DND-41 (cell line): ENCODE measurements around the gene MXD3.

Experiments
- ATAC-seq: fragments of 200-7000 bp; cut with Tn5 transposase; 3 replicates; pipeline ENCODE4 v1.9.1; 2021; ENCODE audit warnings: low read depth; ENCODE audit not compliant: insufficient read depth
- DNase-seq: peaks from one replicate; pipeline ENCODE4 v3.0.0-alpha.2; 2020
- H2AFZ ChIP-seq: 2 replicates; pipeline ENCODE4 v1.6.0; 2012; ENCODE audit warnings: low read depth, low read length
- H3K27ac ChIP-seq: 2 replicates; pipeline ENCODE4 v1.5.1; 2012; ENCODE audit warnings: low read length, inconsistent platforms
- H3K27me3 ChIP-seq: fragments of 200-600 bp; sonication (generic); 2 replicates; pipeline ENCODE4 v1.6.0; 2012; ENCODE audit warnings: low read length, mild to moderate bottlenecking, inconsistent platforms; ENCODE audit not compliant: insufficient read depth, poor library complexity
- H3K36me3 ChIP-seq: 2 replicates; pipeline ENCODE4 v1.5.1; 2012; ENCODE audit warnings: low read length, inconsistent platforms; ENCODE audit not compliant: insufficient read depth
- H3K4me1 ChIP-seq: 2 replicates; pipeline ENCODE4 v1.5.1; 2012; ENCODE audit warnings: mild to moderate bottlenecking, low read length; ENCODE audit not compliant: insufficient read depth
- H3K4me2 ChIP-seq: 2 replicates; pipeline ENCODE4 v1.6.0; 2012; ENCODE audit warnings: mild to moderate bottlenecking, moderate library complexity, low read length, inconsistent platforms; ENCODE audit not compliant: insufficient read depth
- H3K4me3 ChIP-seq, 2 experiments: fragments of 200-600 bp in 1 of 2; shearing (Covaris generic) in 1 of 2; 2 replicates each; pipeline ENCODE4 v1.5.1; 2012 to 2016; ENCODE audit warnings: inconsistent platforms in 2 of 2, low read length in 2 of 2, mild to moderate bottlenecking in 2 of 2, low read depth in 1 of 2, moderate library complexity in 1 of 2
- H3K79me2 ChIP-seq: 2 replicates; pipeline ENCODE4 v1.6.0; 2012; ENCODE audit warnings: low read length, inconsistent platforms; ENCODE audit not compliant: insufficient read depth
- H3K9ac ChIP-seq: 2 replicates; pipeline ENCODE4 v1.6.0; 2012; ENCODE audit warnings: low read depth, mild to moderate bottlenecking, inconsistent platforms, low read length, moderate library complexity
- H3K9me3 ChIP-seq: 2 replicates; pipeline ENCODE4 v1.5.1; 2012; ENCODE audit warnings: low read length, moderate library complexity, mild to moderate bottlenecking, inconsistent platforms; ENCODE audit not compliant: insufficient read depth, severe bottlenecking
- H4K20me1 ChIP-seq: 2 replicates; pipeline ENCODE4 v1.6.0; 2012; ENCODE audit warnings: low read length; ENCODE audit not compliant: insufficient read depth
- CTCF ChIP-seq: IDR thresholded peaks from 2 replicates; pipeline ENCODE4 v1.5.1; 2012; ENCODE audit warnings: borderline replicate concordance, low read length, moderate library complexity, mild to moderate bottlenecking; ENCODE audit not compliant: poor library complexity, severe bottlenecking; ENCODE audit errors: extremely low read depth
- EZH2 ChIP-seq: IDR thresholded peaks from 3 replicates; pipeline ENCODE4 v1.6.1; 2012; ENCODE audit warnings: borderline replicate concordance, low read depth, mild to moderate bottlenecking, moderate library complexity, low read length, inconsistent platforms; ENCODE audit not compliant: severe bottlenecking

The MXD3 gene

GRCh38 chr5:177300236-177300880 is 11.3 kb downstream of the MXD3 start:
- Histone ChIP-seq H3K36me3 (peaks cover 51% of the 10 kb centered on the region), H3K9me3 (no peaks in the 10 kb centered on the region), H3K27me3 (no peaks in the 10 kb centered on the region), H3K9ac (peak overlapping the region; percentile 37), H3K79me2 (peaks cover 36% of the 10 kb centered on the region), H3K27ac (peak overlapping the region; percentile 82), H3K4me2 (peak overlapping the region; percentile 55), H2AFZ (peak overlapping the region; percentile 43; the same call in 1 of the 2 replicates), H3K4me3 (peak overlapping the region in 1 of 2 experiments; percentile 16; a peak in 1 of 4 replicates), H4K20me1 (peaks cover 30% of the 10 kb centered on the region; the same call in 1 of the 2 replicates), H3K4me1 (peaks cover 64% of the 10 kb centered on the region)
- TF ChIP-seq CTCF (peak; percentile 58), EZH2 (no peak)
- ATAC-seq (peak; percentile 84), DNase-seq (peak; percentile 85)

DNA sequence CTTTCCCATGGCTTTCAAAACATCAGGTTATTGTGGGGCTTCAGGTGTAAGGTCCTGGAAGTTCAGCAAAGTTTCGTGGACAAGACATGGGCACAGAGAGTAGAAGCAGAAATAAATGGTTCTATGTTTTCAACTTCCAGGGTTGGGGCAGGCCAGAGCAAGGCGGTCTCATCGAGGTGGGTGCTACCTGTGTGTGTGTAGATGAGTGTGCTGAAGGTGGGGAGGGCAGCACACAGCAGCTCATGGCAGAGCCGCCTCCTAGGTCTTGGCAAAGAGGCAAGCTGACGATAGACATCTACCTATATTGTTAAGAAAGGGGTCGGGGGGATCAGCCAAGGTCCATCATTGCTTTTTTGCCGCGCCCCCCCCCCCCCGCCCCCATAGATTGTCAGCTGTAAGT is 12.0 kb downstream of the MXD3 start:
- Histone ChIP-seq H3K79me2 (peaks cover 31% of the 10 kb centered on the region), H3K4me2 (peak overlapping the region; percentile 55), H3K9me3 (no peaks in the 10 kb centered on the region), H3K27me3 (no peaks in the 10 kb centered on the region), H2AFZ (no peak overlapping the region), H3K4me3 (no peak overlapping the region), H3K27ac (peak overlapping the region; percentile 61), H3K9ac (peak overlapping the region; percentile 37; the same call in 1 of the 2 replicates), H3K4me1 (peaks cover 57% of the 10 kb centered on the region), H4K20me1 (peaks cover 27% of the 10 kb centered on the region; the same call in 1 of the 2 replicates), H3K36me3 (peaks cover 55% of the 10 kb centered on the region)
- no peak for TF ChIP-seq EZH2
- TF ChIP-seq CTCF: no peak
- ATAC-seq (no peak), DNase-seq (no peak)

- H3K36me3 ChIP-seq: peaks cover 67% of the 10 kb centered on the region
- H3K4me2 ChIP-seq: no peak overlapping the region
- no peak overlapping the region for H3K4me3 ChIP-seq
- peaks cover 50% of the 10 kb centered on the region for H3K4me1 ChIP-seq
- H3K9ac ChIP-seq: no peak overlapping the region
- peaks cover 20% of the 10 kb centered on the region; the same call in 1 of the 2 replicates for H4K20me1 ChIP-seq
- no peak for ATAC-seq
- no peak for DNase-seq
- TF ChIP-seq CTCF: no peak
- TF ChIP-seq EZH2: no peak
- H3K27ac ChIP-seq: no peak overlapping the region
- H3K9me3 ChIP-seq: no peaks in the 10 kb centered on the region
- H3K79me2 ChIP-seq: peaks cover 14% of the 10 kb centered on the region
- no peaks in the 10 kb centered on the region for H3K27me3 ChIP-seq
- H2AFZ ChIP-seq: no peak overlapping the region
Observed at GRCh38 chr5:177297922-177298321, 13.8 kb downstream of the MXD3 start.
